HCT116 (cell line): ENCODE results near the gene PDE12. TPM values are rescaled to one million over a fixed set of nuclear protein-coding genes. Genes with fewer than 3 reads are reported as not detected.

Experiments used
- ATAC-seq: fragments of 200-7000 bp; cut with Tn5 transposase; 2 replicates; pipeline ENCODE4 v1.9.1; 2020; ENCODE audit warnings: mild to moderate bottlenecking, moderate library complexity
- BruUV-seq: library from RNA; stranded (reverse); fragments of 400-500 nt; replicated peaks from 2 replicates; lab custom pipeline; 2021; lab: Mats Ljungman, UMichigan
- CTCF ChIA-PET: fragments of 300-600 bp; sonication (Branson Sonifier 250); formaldehyde crosslinking; loops from one replicate; lab custom pipeline; 2021; ENCODE audit warnings: antibody characterized with exemption; lab: Charles Lee
- POLR2A ChIA-PET: fragments of 300-600, 350-600 bp; sonication (Branson Sonifier 250); formaldehyde crosslinking; loops from one replicate; lab custom pipeline; 2021; ENCODE audit warnings: antibody characterized with exemption; lab: Charles Lee
- RAD21 ChIA-PET, 2 experiments: fragments of 300-600 bp; sonication (Branson Sonifier 250); formaldehyde crosslinking; loops; one replicate each; lab custom pipeline; 2023; ENCODE audit warnings: low total read pairs in 2 of 2; ENCODE audit not compliant: uncharacterized antibody in 2 of 2, unreplicated experiment in 2 of 2, low non-redundant PET in 1 of 2; lab: Charles Lee
- DNase-seq: peaks from one replicate; pipeline ENCODE4 v3.0.0-alpha.2; 2010; ENCODE audit warnings: low read depth, low spot score
- H2AFZ ChIP-seq: fragments of 200-600 bp; shearing (Covaris generic), sonication (generic); 2 replicates; pipeline ENCODE4 v1.6.1; 2017; ENCODE audit warnings: low read depth, mixed run types, mixed read lengths, antibody characterized with exemption, low read length; ENCODE audit not compliant: poor library complexity, severe bottlenecking
- H3K27ac ChIP-seq: 2 replicates; pipeline ENCODE4 v1.5.1; 2012; ENCODE audit warnings: low read depth, low read length
- H3K27me3 ChIP-seq: fragments of 200-600 bp; sonication (generic); 2 replicates; pipeline ENCODE4 v1.6.1; 2016; ENCODE audit warnings: mixed run types, low read length, mixed read lengths; ENCODE audit not compliant: insufficient read depth
- H3K36me3 ChIP-seq, 2 experiments: fragments of 200-500 bp in 1 of 2; fragments of 200-600 bp in 1 of 2; sonication (Bioruptor generic) in 1 of 2; sonication (generic) in 1 of 2; 2 replicates each; pipeline versions ENCODE4 v1.5.1 to v1.6.1; 2014 to 2016; ENCODE audit warnings: low read length in 2 of 2, inconsistent platforms in 1 of 2, mixed read lengths in 1 of 2, mixed run types in 1 of 2; ENCODE audit not compliant: insufficient read depth in 2 of 2, control insufficient read depth in 1 of 2
- H3K4me1 ChIP-seq, 2 experiments: fragments of 200-600 bp in 1 of 2; sonication (generic) in 1 of 2; 2 replicates each; pipeline versions ENCODE4 v1.5.1 to v1.6.1; 2012 to 2017; ENCODE audit warnings: low read length in 2 of 2, inconsistent platforms in 1 of 2, mild to moderate bottlenecking in 1 of 2, mixed read lengths in 1 of 2, mixed run types in 1 of 2, moderate library complexity in 1 of 2; ENCODE audit not compliant: insufficient read depth in 2 of 2, control insufficient read depth in 1 of 2
- H3K4me2 ChIP-seq: fragments of 200-600 bp; sonication (generic); 2 replicates; pipeline ENCODE4 v1.6.1; 2017; ENCODE audit warnings: mixed run types, low read length, mixed read lengths
- H3K4me3 ChIP-seq, 2 experiments: fragments of 200-600 bp in 1 of 2; sonication (generic) in 1 of 2; replicated peaks in 1 of 2; 2 replicates each; pipeline ENCODE4 v1.5.1; 2011 to 2016; ENCODE audit warnings: low read length in 2 of 2, control low read depth in 1 of 2, low read depth in 1 of 2, mild to moderate bottlenecking in 1 of 2, mixed read lengths in 1 of 2, mixed run types in 1 of 2
- H3K79me2 ChIP-seq: fragments of 200-600 bp; sonication (generic); 2 replicates; pipeline ENCODE4 v1.6.1; 2017; ENCODE audit warnings: mild to moderate bottlenecking, mixed run types, low read length, moderate library complexity, mixed read lengths; ENCODE audit not compliant: insufficient read depth
- H3K9ac ChIP-seq: fragments of 200-600 bp; sonication (generic); 2 replicates; pipeline ENCODE4 v1.6.1; 2016; ENCODE audit warnings: low read length, mixed read lengths
- H3K9me2 ChIP-seq: fragments of 200-600 bp; sonication (generic), shearing (Covaris generic); 2 replicates; pipeline ENCODE4 v1.6.1; 2017; ENCODE audit warnings: mixed run types, mild to moderate bottlenecking, moderate library complexity; ENCODE audit not compliant: insufficient read depth
- H3K9me3 ChIP-seq, 2 experiments: fragments of 200-500 bp in 1 of 2; fragments of 200-600 bp in 1 of 2; sonication (Bioruptor generic) in 1 of 2; sonication (generic) in 1 of 2; 2 replicates each; pipeline ENCODE4 v1.6.1; 2014 to 2017; ENCODE audit warnings: low read length in 2 of 2, mixed read lengths in 2 of 2, inconsistent platforms in 1 of 2, low read depth in 1 of 2, mild to moderate bottlenecking in 1 of 2, mixed run types in 1 of 2, moderate library complexity in 1 of 2; ENCODE audit not compliant: control insufficient read depth in 1 of 2, insufficient read depth in 1 of 2
- H4K20me1 ChIP-seq: fragments of 200-600 bp; sonication (generic), shearing (Covaris generic); 2 replicates; pipeline ENCODE4 v1.6.1; 2017; ENCODE audit warnings: mixed run types, mild to moderate bottlenecking, moderate library complexity; ENCODE audit not compliant: insufficient read depth
- CBX3 ChIP-seq: IDR thresholded peaks from 2 replicates; pipeline ENCODE4 v1.6.1; 2012; ENCODE audit warnings: low read depth
- CEBPB ChIP-seq: IDR thresholded peaks from 2 replicates; pipeline ENCODE4 v1.6.1; 2012; ENCODE audit warnings: low read depth
- EGR1 ChIP-seq: IDR thresholded peaks from 2 replicates; pipeline ENCODE4 v1.6.1; 2012; ENCODE audit warnings: low read depth
- FOSL1 ChIP-seq: IDR thresholded peaks from 2 replicates; pipeline ENCODE4 v1.6.1; 2012; ENCODE audit warnings: low read depth
- JUND ChIP-seq: IDR thresholded peaks from 2 replicates; pipeline ENCODE4 v1.6.1; 2012
- POLR2AphosphoS5 ChIP-seq: IDR thresholded peaks from 2 replicates; pipeline ENCODE4 v1.6.1; 2011; ENCODE audit warnings: mild to moderate bottlenecking, low read depth, low read length, moderate library complexity
- RAD21 ChIP-seq: IDR thresholded peaks from 2 replicates; pipeline ENCODE4 v1.6.1; 2012; ENCODE audit warnings: low read depth, mild to moderate bottlenecking
- SRF ChIP-seq: IDR thresholded peaks from 2 replicates; pipeline ENCODE4 v1.6.1; 2012; ENCODE audit warnings: low read depth
- TCF7L2 ChIP-seq: IDR thresholded peaks from 2 replicates; pipeline ENCODE4 v1.7.0; 2011; ENCODE audit warnings: borderline replicate concordance, inconsistent platforms; ENCODE audit not compliant: insufficient read depth, insufficient read length; ENCODE audit errors: extremely low read depth
- ZBTB33 ChIP-seq: IDR thresholded peaks from 2 replicates; pipeline ENCODE4 v1.6.1; 2011; ENCODE audit warnings: mild to moderate bottlenecking, low read length, moderate library complexity; ENCODE audit not compliant: insufficient replicate concordance; ENCODE audit errors: extremely low read depth
- ZFX ChIP-seq: fragments of 450-650 bp; IDR thresholded peaks from 2 replicates; pipeline ENCODE4 v1.6.1; 2017
- ZNF274 ChIP-seq: fragments of 200-500 bp; sonication (Bioruptor generic); IDR thresholded peaks from 2 replicates; pipeline ENCODE4 v1.6.1; 2014; ENCODE audit warnings: mild to moderate bottlenecking, low read depth, low read length, inconsistent platforms
- intact Hi-C: fragments of 100-400 bp; cut with micrococcal nuclease; formaldehyde crosslinking; loops from 2 replicates; pipeline ENCODE4 v1.10.0; 2022
- total RNA-seq: library from RNA; stranded (reverse); gene quantifications from one replicate; pipeline ENCODE4 v1.2.1, GENCODE V29; 2021; ENCODE audit not compliant: unreplicated experiment
- TF ChIP-seq, protein P1 (sequence below), 3 experiments: fragments of 200-600 bp in 1 of 3; sonication (generic) in 1 of 3; IDR thresholded peaks in 2 of 3; conservative IDR thresholded peaks in 1 of 3; 2 replicates each; pipeline ENCODE4 v1.5.1; 2012 to 2017; ENCODE audit warnings: low read depth in 2 of 3, low read length in 2 of 3, antibody characterized with exemption in 1 of 3, borderline replicate concordance in 1 of 3, control low read depth in 1 of 3, mild to moderate bottlenecking in 1 of 3, mixed read lengths in 1 of 3, mixed run types in 1 of 3, moderate library complexity in 1 of 3; ENCODE audit not compliant: insufficient read depth in 1 of 3
- TF ChIP-seq, protein P2 (sequence below): IDR thresholded peaks from 2 replicates; pipeline ENCODE4 v1.6.1; 2012

Gene PDE12
- total RNA-seq, 1 experiment from 2014 or later: 28.3 TPM

- intact Hi-C loops: loop anchor here (1.0 to 10.0 kb wide), 2 partner anchors 185 to 408 kb away; no protein-coding TSS in a partner anchor
- Histone ChIP-seq H3K27ac (no peak overlapping the region), H3K9ac (no peak overlapping the region), H3K9me2 (no peaks in the 10 kb centered on the region), H3K4me1 (peaks cover 0 to 5% of the 10 kb centered on the region in 2 experiments; a peak in 1 of 4 replicates), H3K36me3 (peaks cover 15 to 17% of the 10 kb centered on the region in 2 experiments; a peak in 3 of 4 replicates), H3K27me3 (no peaks in the 10 kb centered on the region), H2AFZ (no peak overlapping the region), H3K4me3 (no peak overlapping the region), H3K4me2 (no peak overlapping the region), H4K20me1 (peaks cover 7% of the 10 kb centered on the region), H3K9me3 (no peaks in the 10 kb centered on the region), H3K79me2 (peaks cover 98% of the 10 kb centered on the region)
- CTCF ChIA-PET: interaction anchor here (0.6 kb wide), 1 partner anchor 568 kb away, joined by 3 read pairs; no protein-coding TSS in a partner anchor
- ATAC-seq (peak; percentile 82), DNase-seq (peak; percentile 24)
- RAD21 ChIA-PET: no interaction called here
- POLR2A ChIA-PET: no interaction called here
- no peak for TF ChIP-seq SRF
- TF ChIP-seq POLR2AphosphoS5: no peak
- peak; percentile 44 for TF ChIP-seq RAD21
- TF ChIP-seq, protein P1, sequence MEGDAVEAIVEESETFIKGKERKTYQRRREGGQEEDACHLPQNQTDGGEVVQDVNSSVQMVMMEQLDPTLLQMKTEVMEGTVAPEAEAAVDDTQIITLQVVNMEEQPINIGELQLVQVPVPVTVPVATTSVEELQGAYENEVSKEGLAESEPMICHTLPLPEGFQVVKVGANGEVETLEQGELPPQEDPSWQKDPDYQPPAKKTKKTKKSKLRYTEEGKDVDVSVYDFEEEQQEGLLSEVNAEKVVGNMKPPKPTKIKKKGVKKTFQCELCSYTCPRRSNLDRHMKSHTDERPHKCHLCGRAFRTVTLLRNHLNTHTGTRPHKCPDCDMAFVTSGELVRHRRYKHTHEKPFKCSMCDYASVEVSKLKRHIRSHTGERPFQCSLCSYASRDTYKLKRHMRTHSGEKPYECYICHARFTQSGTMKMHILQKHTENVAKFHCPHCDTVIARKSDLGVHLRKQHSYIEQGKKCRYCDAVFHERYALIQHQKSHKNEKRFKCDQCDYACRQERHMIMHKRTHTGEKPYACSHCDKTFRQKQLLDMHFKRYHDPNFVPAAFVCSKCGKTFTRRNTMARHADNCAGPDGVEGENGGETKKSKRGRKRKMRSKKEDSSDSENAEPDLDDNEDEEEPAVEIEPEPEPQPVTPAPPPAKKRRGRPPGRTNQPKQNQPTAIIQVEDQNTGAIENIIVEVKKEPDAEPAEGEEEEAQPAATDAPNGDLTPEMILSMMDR (IDR thresholded peaks at IDR 0.05 in 2 of 3, conservative IDR thresholded peaks at IDR 0.05 in 1 of 3; ENCODE audit: borderline replicate concordance in 1 of 3, insufficient read depth in 1 of 3, low read depth in 2 of 3, low read length in 2 of 3): peak; percentile 14 to 60 (median 54); a peak in 4 of 6 replicates
- BruUV-seq: no TSS peak
These were observed 26.5 kb downstream of the PDE12 start for GRCh38 chr3:57582474-57583168.

- intact Hi-C loops: loop anchor here (1.0 to 10.0 kb wide), 2 partner anchors 186 to 409 kb away; no protein-coding TSS in a partner anchor
- POLR2A ChIA-PET: no interaction called here
- RAD21 ChIA-PET: no interaction called here
- no peaks in the 10 kb centered on the region for H3K9me2 ChIP-seq
- H3K4me3 ChIP-seq: no peak overlapping the region
- no peaks in the 10 kb centered on the region for H3K27me3 ChIP-seq
- peaks cover 98% of the 10 kb centered on the region for H3K79me2 ChIP-seq
- ATAC-seq (no peak), DNase-seq (no peak)
- peaks cover 8 to 17% of the 10 kb centered on the region in 2 experiments; a peak in 3 of 4 replicates for H3K36me3 ChIP-seq
- CTCF ChIA-PET: no interaction called here
- no peak overlapping the region for H2AFZ ChIP-seq
- peaks cover 7% of the 10 kb centered on the region for H4K20me1 ChIP-seq
- no peak overlapping the region for H3K27ac ChIP-seq
- H3K9me3 ChIP-seq: no peaks in the 10 kb centered on the region
- TF ChIP-seq ZFX: no peak
- TF ChIP-seq, protein P2, sequence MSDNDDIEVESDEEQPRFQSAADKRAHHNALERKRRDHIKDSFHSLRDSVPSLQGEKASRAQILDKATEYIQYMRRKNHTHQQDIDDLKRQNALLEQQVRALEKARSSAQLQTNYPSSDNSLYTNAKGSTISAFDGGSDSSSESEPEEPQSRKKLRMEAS: no peak
- no peak for TF ChIP-seq JUND
- TF ChIP-seq EGR1: no peak
- TF ChIP-seq CEBPB: no peak
- TF ChIP-seq RAD21: no peak
- no peak for TF ChIP-seq POLR2AphosphoS5
- no peak for TF ChIP-seq ZBTB33
- TF ChIP-seq ZNF274: no peak
- TF ChIP-seq SRF: no peak
- TF ChIP-seq FOSL1: no peak
- no peak for TF ChIP-seq TCF7L2
- no peak for TF ChIP-seq CBX3
- TF ChIP-seq, all 23 proteins: peak for 0
- Histone ChIP-seq H3K4me2 (no peak overlapping the region), H3K4me1 (peaks cover 0 to 5% of the 10 kb centered on the region in 2 experiments; a peak in 1 of 4 replicates), H3K9ac (no peak overlapping the region)
- TSS peak; percentile 4 for BruUV-seq
These were observed 27.5 kb downstream of the PDE12 start for GRCh38 chr3:57583544-57583943.
